ENCODE data around the gene NMU. TPM values are rescaled to one million over a fixed set of nuclear protein-coding genes. Genes with fewer than 3 reads are reported as not detected.

The NMU gene
- total and polyA plus RNA-seq, 9 of the 15 experiments (the other 6 are each of a cell fraction or from before 2014, with no cell fraction given) = 73.8 to 846 (median 599) TPM

DNA sequence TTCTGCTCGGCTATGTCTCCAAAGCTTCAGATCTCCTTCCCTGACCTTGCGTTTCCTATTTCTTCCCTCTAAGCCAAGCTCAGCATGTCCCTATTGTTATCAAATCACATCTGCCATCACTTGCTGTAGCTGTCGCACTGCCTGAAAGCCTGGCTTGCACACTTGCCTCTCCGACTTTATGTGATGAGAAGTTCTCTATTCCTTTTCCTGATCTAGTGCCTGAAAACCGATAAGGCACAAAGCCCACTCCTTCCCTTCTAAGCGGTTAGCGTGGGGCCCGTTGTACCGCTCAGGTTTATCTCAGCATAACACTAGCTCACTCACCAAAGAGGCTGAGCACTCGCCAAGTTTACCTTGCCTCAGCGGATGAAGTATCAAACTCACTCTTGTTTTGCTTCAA is 816 bp downstream of the NMU start (continued):
- TF ChIP-seq, protein P1, sequence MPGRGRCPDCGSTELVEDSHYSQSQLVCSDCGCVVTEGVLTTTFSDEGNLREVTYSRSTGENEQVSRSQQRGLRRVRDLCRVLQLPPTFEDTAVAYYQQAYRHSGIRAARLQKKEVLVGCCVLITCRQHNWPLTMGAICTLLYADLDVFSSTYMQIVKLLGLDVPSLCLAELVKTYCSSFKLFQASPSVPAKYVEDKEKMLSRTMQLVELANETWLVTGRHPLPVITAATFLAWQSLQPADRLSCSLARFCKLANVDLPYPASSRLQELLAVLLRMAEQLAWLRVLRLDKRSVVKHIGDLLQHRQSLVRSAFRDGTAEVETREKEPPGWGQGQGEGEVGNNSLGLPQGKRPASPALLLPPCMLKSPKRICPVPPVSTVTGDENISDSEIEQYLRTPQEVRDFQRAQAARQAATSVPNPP (IDR thresholded peaks at IDR 0.05; ENCODE audit: borderline replicate concordance, insufficient read depth, insufficient read length) = no peak
- TF ChIP-seq ESRRA (IDR thresholded peaks at IDR 0.05; ENCODE audit: borderline replicate concordance, low read depth) (no peak), DNMT1 (IDR thresholded peaks at IDR 0.05) (no peak), TRIM28 (IDR thresholded peaks at IDR 0.05) (no peak), HNRNPH1 (optimal IDR thresholded peaks at IDR 0.05; ENCODE audit: low read depth, low read length) (no peak), GTF2A2 (tag; IDR thresholded peaks at IDR 0.05) (no peak), EHMT2 (IDR thresholded peaks at IDR 0.05) (no peak), SMC3 (conservative IDR thresholded peaks at IDR 0.05; ENCODE audit: insufficient read depth, low read depth, low read length) (no peak), ZNF77 (CRISPR knock-in tag; IDR thresholded peaks at IDR 0.05) (no peak), TCF7 (IDR thresholded peaks at IDR 0.05; ENCODE audit: borderline replicate concordance) (no peak), NFIX (CRISPR knock-in tag; IDR thresholded peaks at IDR 0.05; ENCODE audit: low read depth) (no peak), KDM1A (IDR thresholded peaks at IDR 0.05) (peak in 1 of 2 experiments; percentile 56; a peak in 2 of 4 replicates), RBM34 (IDR thresholded peaks at IDR 0.05; ENCODE audit: borderline replicate concordance, insufficient read depth, low read length) (no peak), CHCHD3 (CRISPR knock-in tag; IDR thresholded peaks at IDR 0.05) (no peak), IRF2 (CRISPR knock-in tag; IDR thresholded peaks at IDR 0.05) (no peak), EP300 (IDR thresholded peaks at IDR 0.05; ENCODE audit: low read length) (peak; percentile 19; the same call in 1 of the 2 replicates), PHB (CRISPR knock-in tag; IDR thresholded peaks at IDR 0.05) (no peak), SIN3B (IDR thresholded peaks at IDR 0.05; ENCODE audit: low read depth) (no peak), POU5F1 (IDR thresholded peaks at IDR 0.05; ENCODE audit: borderline replicate concordance, low read depth, low read length, partially characterized antibody) (no peak)
- TF ChIP-seq, protein P2, sequence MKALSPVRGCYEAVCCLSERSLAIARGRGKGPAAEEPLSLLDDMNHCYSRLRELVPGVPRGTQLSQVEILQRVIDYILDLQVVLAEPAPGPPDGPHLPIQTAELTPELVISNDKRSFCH (CRISPR knock-in tag; IDR thresholded peaks at IDR 0.05) = no peak
- TF ChIP-seq, protein P2 (tag; IDR thresholded peaks at IDR 0.05) = no peak
- TF ChIP-seq, protein P3, sequence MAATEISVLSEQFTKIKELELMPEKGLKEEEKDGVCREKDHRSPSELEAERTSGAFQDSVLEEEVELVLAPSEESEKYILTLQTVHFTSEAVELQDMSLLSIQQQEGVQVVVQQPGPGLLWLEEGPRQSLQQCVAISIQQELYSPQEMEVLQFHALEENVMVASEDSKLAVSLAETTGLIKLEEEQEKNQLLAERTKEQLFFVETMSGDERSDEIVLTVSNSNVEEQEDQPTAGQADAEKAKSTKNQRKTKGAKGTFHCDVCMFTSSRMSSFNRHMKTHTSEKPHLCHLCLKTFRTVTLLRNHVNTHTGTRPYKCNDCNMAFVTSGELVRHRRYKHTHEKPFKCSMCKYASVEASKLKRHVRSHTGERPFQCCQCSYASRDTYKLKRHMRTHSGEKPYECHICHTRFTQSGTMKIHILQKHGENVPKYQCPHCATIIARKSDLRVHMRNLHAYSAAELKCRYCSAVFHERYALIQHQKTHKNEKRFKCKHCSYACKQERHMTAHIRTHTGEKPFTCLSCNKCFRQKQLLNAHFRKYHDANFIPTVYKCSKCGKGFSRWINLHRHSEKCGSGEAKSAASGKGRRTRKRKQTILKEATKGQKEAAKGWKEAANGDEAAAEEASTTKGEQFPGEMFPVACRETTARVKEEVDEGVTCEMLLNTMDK (IDR thresholded peaks at IDR 0.05; ENCODE audit: borderline replicate concordance, insufficient read depth, low read depth, low read length, poor library complexity, severe bottlenecking) = no peak
- TF ChIP-seq, protein P4, sequence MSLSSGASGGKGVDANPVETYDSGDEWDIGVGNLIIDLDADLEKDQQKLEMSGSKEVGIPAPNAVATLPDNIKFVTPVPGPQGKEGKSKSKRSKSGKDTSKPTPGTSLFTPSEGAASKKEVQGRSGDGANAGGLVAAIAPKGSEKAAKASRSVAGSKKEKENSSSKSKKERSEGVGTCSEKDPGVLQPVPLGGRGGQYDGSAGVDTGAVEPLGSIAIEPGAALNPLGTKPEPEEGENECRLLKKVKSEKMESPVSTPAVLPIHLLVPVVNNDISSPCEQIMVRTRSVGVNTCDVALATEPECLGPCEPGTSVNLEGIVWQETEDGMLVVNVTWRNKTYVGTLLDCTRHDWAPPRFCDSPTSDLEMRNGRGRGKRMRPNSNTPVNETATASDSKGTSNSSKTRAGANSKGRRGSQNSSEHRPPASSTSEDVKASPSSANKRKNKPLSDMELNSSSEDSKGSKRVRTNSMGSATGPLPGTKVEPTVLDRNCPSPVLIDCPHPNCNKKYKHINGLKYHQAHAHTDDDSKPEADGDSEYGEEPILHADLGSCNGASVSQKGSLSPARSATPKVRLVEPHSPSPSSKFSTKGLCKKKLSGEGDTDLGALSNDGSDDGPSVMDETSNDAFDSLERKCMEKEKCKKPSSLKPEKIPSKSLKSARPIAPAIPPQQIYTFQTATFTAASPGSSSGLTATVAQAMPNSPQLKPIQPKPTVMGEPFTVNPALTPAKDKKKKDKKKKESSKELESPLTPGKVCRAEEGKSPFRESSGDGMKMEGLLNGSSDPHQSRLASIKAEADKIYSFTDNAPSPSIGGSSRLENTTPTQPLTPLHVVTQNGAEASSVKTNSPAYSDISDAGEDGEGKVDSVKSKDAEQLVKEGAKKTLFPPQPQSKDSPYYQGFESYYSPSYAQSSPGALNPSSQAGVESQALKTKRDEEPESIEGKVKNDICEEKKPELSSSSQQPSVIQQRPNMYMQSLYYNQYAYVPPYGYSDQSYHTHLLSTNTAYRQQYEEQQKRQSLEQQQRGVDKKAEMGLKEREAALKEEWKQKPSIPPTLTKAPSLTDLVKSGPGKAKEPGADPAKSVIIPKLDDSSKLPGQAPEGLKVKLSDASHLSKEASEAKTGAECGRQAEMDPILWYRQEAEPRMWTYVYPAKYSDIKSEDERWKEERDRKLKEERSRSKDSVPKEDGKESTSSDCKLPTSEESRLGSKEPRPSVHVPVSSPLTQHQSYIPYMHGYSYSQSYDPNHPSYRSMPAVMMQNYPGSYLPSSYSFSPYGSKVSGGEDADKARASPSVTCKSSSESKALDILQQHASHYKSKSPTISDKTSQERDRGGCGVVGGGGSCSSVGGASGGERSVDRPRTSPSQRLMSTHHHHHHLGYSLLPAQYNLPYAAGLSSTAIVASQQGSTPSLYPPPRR (CRISPR knock-in tag; IDR thresholded peaks at IDR 0.05; ENCODE audit: borderline replicate concordance) = no peak

Data from K562 (cell line).